ENCODE measurements around the gene NDC1. TPM values are rescaled to one million over a fixed set of nuclear protein-coding genes. Genes with fewer than 3 reads are reported as not detected.

Gene NDC1
- total and polyA plus RNA-seq, 7 donors: 1.8 to 15.4 (median 9.6) TPM

- H3K27ac ChIP-seq: no peak overlapping the region
- H3K4me1 ChIP-seq: no peaks in the 10 kb centered on the region
- intact Hi-C loops (cut with DNase I): no loop called here
- H3K36me3 ChIP-seq: no peaks in the 10 kb centered on the region
- no peaks in the 10 kb centered on the region for H3K9me3 ChIP-seq
- no peak overlapping the region for H3K4me3 ChIP-seq
- TF ChIP-seq CTCF (IDR thresholded peaks at IDR 0.05) (no peak), EP300 (IDR thresholded peaks at IDR 0.05) (no peak)
- 61 to 68% methylated on average over 6 of the region's 6 CpGs for WGBS, 2 donors
- no peaks in the 10 kb centered on the region for H3K27me3 ChIP-seq
- DNase-seq: no peak
Observed at GRCh38 chr1:53725238-53725689, 112.8 kb downstream of the NDC1 start.

GRCh38 chr1:53722025-53722424, 116.1 kb downstream of the NDC1 start:
- Histone ChIP-seq H3K9me3 (no peaks in the 10 kb centered on the region), H3K4me1 (no peaks in the 10 kb centered on the region), H3K27me3 (peaks cover 0 to 4% (median 0%) of the 10 kb centered on the region in 3 donors), H3K4me3 (no peak overlapping the region), H3K36me3 (no peaks in the 10 kb centered on the region), H3K27ac (no peak overlapping the region)
- no peak for DNase-seq
- intact Hi-C loops (cut with DNase I): no loop called here
- TF ChIP-seq POLR2A (IDR thresholded peaks at IDR 0.05) (no peak), EP300 (IDR thresholded peaks at IDR 0.05) (no peak), CTCF (IDR thresholded peaks at IDR 0.05) (no peak)
- 85 to 94% methylated on average over 1 of the region's 1 CpG for WGBS, 2 donors

- 75 to 83% methylated on average over 4 of the region's 4 CpGs for WGBS, 2 donors
- DNase-seq: no peak
- intact Hi-C loops (cut with DNase I): no loop called here
- Histone ChIP-seq H3K36me3 (no peaks in the 10 kb centered on the region), H3K27ac (no peak overlapping the region), H3K4me3 (no peak overlapping the region), H3K27me3 (peaks cover 0 to 4% (median 0%) of the 10 kb centered on the region in 3 donors), H3K4me1 (no peaks in the 10 kb centered on the region), H3K9me3 (no peaks in the 10 kb centered on the region)
- TF ChIP-seq EP300 (IDR thresholded peaks at IDR 0.05): no peak
- no peak for TF ChIP-seq POLR2AphosphoS5 (IDR thresholded peaks at IDR 0.05)
- TF ChIP-seq CTCF (IDR thresholded peaks at IDR 0.05): no peak
- TF ChIP-seq POLR2A (IDR thresholded peaks at IDR 0.05): no peak
Observed at GRCh38 chr1:53721088-53721487, 117.0 kb downstream of the NDC1 start.

GRCh38 chr1:53719469-53719868, 118.6 kb downstream of the NDC1 start:
- no peak overlapping the region for H3K4me3 ChIP-seq
- WGBS, 2 donors: 83 to 84% methylated on average over 2 of the region's 2 CpGs

More at GRCh38 chr1:53719469-53719868, 118.6 kb downstream of the NDC1 start:
- TF ChIP-seq POLR2AphosphoS5 (IDR thresholded peaks at IDR 0.05): no peak
- TF ChIP-seq CTCF (IDR thresholded peaks at IDR 0.05): no peak
- no peak for TF ChIP-seq POLR2A (IDR thresholded peaks at IDR 0.05)
- no peak for TF ChIP-seq EP300 (IDR thresholded peaks at IDR 0.05)
- DNase-seq: no peak
- no peaks in the 10 kb centered on the region for H3K4me1 ChIP-seq
- H3K36me3 ChIP-seq: no peaks in the 10 kb centered on the region
- no peaks in the 10 kb centered on the region for H3K9me3 ChIP-seq
- H3K27me3 ChIP-seq: peaks cover 0 to 4% (median 0%) of the 10 kb centered on the region in 3 donors
- no peak overlapping the region for H3K27ac ChIP-seq
- intact Hi-C loops (cut with DNase I): no loop called here

Data from sigmoid colon (tissue), 7 donors.